SIG-M5 treated with dmso at 0.1 percent for 504 hours (cell line): Measurements from ENCODE around the gene TARBP1.
"Not testable (repeated sequence)": the region's sequence is repeated elsewhere in the genome, so short reads cannot be mapped to it uniquely, and the experiment has no call there.

Experiments
- DNase-seq: peaks from one replicate; lab custom pipeline; 2025; ENCODE audit not compliant: unreplicated experiment; lab: John Stamatoyannopoulos, UW

TARBP1 gene

GRCh38 chr1:234437423-234438171 is 41.4 kb downstream of the TARBP1 start:
- DNase-seq = no peak

GRCh38 chr1:234435620-234436019 is 43.4 kb downstream of the TARBP1 start:
- no peak for DNase-seq

- no peak for DNase-seq
These were observed 44.3 kb downstream of the TARBP1 start for GRCh38 chr1:234434706-234435105.

GRCh38 chr1:234433563-234434285 is 45.3 kb downstream of the TARBP1 start:
- DNase-seq = no peak

GRCh38 chr1:234431255-234431654 is 47.7 kb downstream of the TARBP1 start:
- DNase-seq = no peak

- no peak for DNase-seq
These were observed 48.3 kb downstream of the TARBP1 start for GRCh38 chr1:234430691-234431090.

- DNase-seq = no peak
These were observed 49.6 kb downstream of the TARBP1 start for GRCh38 chr1:234429434-234429806.

- DNase-seq = no peak
These were observed 50.9 kb downstream of the TARBP1 start for GRCh38 chr1:234427950-234428646.

GRCh38 chr1:234413990-234414389 is 65.0 kb downstream of the TARBP1 start:
- no peak for DNase-seq

- DNase-seq = no peak
These were observed 65.5 kb downstream of the TARBP1 start for GRCh38 chr1:234413485-234413884.

GRCh38 chr1:234412830-234413229 is 66.1 kb downstream of the TARBP1 start:
- DNase-seq = no peak

- DNase-seq = no peak
These were observed 69.7 kb downstream of the TARBP1 start for GRCh38 chr1:234409328-234409727.

GRCh38 chr1:234408757-234409156 is 70.2 kb downstream of the TARBP1 start:
- no peak for DNase-seq

GRCh38 chr1:234406871-234407270 is 72.1 kb downstream of the TARBP1 start:
- no peak for DNase-seq

GRCh38 chr1:234405676-234406075 is 73.3 kb downstream of the TARBP1 start:
- DNase-seq = no peak

- no peak for DNase-seq
These were observed 76.0 kb downstream of the TARBP1 start for GRCh38 chr1:234402939-234403338.

- DNase-seq = no peak
These were observed 77.3 kb downstream of the TARBP1 start for GRCh38 chr1:234401658-234402057.

GRCh38 chr1:234400773-234401172 is 78.2 kb downstream of the TARBP1 start:
- no peak for DNase-seq

- DNase-seq = not testable (repeated sequence)
These were observed 79.5 kb downstream of the TARBP1 start for GRCh38 chr1:234399515-234399914.

- DNase-seq = peak; percentile 79
These were observed 80.1 kb downstream of the TARBP1 start for GRCh38 chr1:234398849-234399381.

GRCh38 chr1:234397732-234398131 is 81.2 kb downstream of the TARBP1 start:
- no peak for DNase-seq

- DNase-seq = no peak
These were observed 82.1 kb downstream of the TARBP1 start for GRCh38 chr1:234396871-234397270.
